GM12892 (cell line): Measurements from ENCODE around the gene DGKQ.

Source experiments
- POLR2A ChIP-seq: IDR thresholded peaks from 2 replicates; pipeline ENCODE4 v1.6.1; 2011; ENCODE audit warnings: low read depth, low read length, control low read depth
- POLR2AphosphoS5 ChIP-seq: IDR thresholded peaks from 2 replicates; pipeline ENCODE4 v1.6.1; 2011; ENCODE audit warnings: low read depth, low read length, control low read depth

DNA sequence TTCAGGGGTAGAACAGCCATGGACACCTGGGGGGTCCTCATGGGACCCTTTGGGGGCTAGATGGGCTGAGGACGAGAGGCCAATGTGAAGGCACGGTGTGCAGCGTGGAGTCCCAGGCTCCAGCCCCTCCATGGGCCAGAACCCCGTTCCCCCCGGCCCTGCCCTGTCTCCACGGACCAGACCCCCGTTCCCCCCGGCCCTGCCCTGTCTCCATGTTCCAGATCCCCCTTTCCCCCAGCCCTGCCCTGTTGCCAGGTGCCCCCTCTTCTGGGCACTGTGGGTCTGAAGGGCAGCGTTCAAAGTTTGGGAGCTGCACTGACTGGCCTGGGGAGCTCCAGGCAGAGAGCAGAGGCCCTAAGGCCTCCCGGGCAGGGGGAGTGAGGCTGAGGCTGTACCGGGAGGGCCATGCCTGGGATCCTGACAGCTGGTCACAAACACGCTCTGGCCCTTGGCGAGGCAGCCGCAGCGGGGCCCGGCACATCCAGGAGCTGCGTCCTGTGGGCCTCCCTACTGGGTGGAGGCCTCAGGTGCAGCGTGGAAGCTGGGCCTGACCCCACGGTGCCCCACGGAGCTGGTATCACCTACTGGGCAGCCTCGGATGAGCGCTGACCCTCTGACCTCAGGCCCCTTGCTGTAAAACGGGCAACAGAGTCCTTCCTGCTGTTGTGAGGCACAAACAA is 8.9 kb downstream of the DGKQ start:
- TF ChIP-seq POLR2AphosphoS5 (no peak), POLR2A (no peak)
